GM18526 (cell line): ENCODE results near the gene ADRA2B.

ENCODE experiments used
- POLR2A ChIP-seq: IDR thresholded peaks from 3 replicates; pipeline ENCODE4 v1.6.1; 2011; ENCODE audit not compliant: insufficient read length; ENCODE audit errors: extremely low read depth

The ADRA2B gene

DNA sequence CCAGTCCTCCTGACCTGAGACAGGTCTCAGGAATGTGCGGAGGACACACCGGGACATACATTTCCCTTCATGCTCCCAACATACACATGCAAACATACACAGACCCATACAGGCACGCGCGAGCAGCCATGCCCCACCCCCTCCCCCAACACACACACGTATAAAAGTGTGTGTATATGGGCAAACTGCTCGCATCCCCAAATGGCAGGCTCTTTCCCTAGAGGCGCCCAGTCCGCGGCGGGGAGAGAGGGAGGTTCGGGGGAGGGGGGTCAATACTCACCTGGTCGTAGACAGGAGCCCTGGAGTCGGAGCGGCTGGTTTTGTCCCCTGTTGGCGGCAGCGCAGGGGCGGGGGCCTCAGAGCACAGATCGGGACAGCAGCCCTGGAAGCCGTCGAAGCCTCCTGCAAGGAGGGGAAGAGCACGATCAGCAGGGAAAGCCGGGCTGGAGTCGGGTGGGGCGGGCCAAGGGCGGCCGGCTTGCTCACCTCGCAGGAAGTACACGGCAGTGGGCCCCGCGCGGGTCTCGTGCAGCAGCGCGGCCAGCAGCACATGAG, 28.2 kb upstream of the ADRA2B start:
- peak; percentile 45 for TF ChIP-seq POLR2A

DNA sequence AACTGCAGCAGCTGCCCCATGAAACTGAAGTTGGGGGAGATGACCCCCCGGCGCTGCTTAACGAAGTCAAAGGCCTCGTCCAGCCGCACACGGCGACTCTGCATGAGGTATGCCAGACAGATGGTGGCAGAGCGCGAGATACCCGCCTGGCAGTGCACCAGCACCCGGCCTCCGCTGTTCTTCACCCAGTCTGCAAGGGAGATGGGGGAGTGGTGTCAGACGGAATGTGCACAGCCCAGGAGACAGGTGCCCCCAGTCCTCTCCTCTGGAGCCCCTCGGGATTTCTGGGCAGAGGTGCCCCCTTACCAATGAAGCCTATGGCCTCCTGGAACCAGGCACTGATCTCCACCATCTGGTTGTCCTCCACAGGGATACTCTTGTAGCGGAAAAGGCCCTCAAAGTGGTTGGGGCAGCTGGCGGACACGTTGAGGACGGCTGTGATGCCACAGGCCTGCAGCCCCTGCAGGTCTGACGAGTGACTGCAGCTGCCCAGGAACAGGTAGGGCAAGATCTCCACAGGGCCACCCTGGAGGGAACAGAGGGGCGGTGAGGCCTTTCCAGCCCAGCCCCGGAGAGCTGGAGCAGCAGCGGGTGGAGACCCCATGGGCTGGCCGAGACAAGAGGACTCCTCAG, 27.6 kb upstream of the ADRA2B start:
- TF ChIP-seq POLR2A = no peak

DNA sequence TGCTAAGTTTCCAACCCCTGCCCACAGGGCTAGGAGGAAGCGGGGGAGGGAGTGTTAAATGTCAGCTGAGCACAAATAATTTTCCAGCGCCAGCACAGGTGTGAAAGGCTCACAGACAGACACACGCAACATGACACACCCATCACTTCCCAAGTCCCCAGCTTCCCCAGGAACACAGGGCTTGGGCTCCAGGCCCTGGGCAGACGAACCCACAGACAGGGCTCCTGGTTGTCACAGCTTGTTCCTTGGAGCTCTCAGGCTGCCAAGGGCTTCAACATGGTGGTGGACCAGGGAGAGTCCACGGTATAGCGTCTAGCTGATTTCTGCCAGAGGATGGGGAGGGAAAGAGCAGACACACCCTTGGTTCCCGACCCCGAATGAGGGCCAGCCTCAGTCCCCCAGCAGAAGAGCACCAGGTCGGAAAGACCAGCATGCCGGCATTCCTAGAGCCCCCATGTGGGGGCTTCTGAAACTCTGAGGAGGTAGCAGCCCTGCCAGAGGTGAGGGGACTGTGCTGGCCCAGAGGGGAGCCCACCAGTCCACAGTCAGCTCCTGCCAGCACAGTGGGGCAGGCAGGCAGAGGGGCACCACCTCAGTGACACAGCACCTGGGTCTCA, 27.0 kb upstream of the ADRA2B start:
- TF ChIP-seq POLR2A = peak; percentile 33

DNA sequence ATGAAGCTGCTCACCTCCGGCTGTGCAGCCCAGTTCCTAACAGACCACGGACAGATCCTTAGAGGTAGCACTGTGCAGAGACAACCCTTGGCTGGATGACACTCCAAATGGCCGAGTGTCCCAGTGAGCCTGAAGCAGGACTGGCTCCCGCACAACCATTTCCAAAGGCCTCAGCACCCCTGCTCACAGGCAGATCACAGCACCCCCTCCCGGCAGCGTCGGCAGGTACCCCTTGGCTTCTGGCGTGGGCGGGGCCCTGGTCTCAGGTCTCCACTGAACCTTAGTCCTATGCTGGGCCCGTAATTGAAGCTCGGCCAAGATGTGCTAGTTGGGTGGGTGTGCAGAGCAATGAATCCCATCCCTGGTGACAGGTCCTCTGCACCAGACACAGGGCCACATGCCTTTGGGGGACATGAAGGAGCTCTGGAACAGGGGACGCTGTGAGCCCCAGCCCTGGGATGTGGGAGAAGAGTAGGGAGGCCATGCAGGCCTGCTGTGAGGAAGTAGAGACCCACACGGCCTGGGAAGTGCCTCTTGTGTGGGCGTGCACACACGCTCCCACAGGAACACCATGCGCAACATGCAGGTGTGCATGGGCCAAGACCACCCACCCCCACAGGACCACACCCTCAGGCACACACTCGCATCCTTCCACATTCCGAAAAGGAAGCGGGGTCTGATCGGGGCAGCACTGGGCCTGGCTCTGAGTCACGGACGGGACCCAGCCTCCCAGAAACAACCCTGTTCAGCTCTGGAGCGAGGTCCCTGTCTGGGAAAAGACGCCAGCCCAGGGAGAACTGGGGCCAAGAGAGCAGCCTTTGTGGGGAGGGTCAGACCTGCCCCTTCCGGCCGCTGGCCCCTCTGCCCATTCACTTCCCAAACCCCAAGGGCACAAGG, 26.1 kb upstream of the ADRA2B start:
- TF ChIP-seq POLR2A = no peak

DNA sequence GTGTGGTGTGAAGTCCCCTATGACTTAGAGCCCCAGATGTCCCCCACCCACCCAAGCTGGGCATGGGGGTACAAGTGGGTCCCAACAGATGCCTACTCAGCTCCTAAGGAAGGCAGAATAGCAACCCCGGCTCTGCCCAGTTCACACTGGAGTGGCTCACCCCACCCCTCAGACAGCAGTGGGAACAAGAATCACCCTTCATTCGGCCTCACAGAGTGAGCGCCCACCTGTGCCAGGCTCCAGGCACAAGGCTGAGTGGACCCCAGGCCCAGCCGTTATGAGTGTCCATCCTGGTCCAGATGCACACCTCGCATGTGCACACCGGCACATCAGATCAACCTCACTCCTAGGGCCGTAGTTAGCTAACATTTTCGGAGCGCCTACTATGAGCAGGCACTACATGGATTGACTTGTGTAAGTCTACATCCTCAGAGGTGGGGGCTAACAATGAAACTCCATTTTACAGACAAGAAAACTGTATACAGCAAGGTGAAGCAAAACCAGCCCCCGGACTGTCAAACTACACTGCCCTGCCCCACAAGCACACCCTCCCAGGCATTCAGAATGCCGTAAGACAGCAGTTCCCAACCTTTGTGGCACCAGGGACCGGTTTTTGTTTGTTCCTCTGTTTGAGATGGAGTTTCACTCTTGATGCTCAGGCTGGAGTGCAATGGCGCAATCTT, 24.7 kb upstream of the ADRA2B start:
- peak; percentile 26 for TF ChIP-seq POLR2A

DNA sequence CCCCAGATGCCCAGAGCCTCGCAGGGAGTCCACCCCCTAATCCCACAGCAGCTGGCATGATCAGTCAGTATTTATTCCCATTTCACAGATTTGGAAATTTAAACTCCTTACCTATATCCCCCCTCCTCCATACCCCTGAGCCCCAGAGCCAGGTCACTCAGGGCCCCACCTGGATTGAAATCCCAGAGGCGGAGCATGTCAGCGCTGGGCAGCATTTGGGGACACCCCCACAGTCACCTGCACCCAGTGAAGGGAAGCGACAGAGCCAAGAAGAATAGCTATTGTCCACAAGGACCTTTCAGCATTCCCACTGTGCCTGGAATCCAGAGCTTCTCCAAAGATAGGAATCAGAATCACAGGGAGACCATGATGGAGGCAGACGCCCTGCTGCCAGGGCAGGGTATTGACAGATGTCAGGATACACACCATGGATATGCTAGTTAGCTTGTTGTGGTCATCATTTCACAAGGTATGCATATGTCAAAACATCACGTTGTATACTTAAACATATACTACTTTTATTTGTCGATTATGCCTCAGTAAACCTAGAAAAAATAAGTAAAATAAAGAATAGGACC, 22.9 kb upstream of the ADRA2B start:
- no peak for TF ChIP-seq POLR2A

DNA sequence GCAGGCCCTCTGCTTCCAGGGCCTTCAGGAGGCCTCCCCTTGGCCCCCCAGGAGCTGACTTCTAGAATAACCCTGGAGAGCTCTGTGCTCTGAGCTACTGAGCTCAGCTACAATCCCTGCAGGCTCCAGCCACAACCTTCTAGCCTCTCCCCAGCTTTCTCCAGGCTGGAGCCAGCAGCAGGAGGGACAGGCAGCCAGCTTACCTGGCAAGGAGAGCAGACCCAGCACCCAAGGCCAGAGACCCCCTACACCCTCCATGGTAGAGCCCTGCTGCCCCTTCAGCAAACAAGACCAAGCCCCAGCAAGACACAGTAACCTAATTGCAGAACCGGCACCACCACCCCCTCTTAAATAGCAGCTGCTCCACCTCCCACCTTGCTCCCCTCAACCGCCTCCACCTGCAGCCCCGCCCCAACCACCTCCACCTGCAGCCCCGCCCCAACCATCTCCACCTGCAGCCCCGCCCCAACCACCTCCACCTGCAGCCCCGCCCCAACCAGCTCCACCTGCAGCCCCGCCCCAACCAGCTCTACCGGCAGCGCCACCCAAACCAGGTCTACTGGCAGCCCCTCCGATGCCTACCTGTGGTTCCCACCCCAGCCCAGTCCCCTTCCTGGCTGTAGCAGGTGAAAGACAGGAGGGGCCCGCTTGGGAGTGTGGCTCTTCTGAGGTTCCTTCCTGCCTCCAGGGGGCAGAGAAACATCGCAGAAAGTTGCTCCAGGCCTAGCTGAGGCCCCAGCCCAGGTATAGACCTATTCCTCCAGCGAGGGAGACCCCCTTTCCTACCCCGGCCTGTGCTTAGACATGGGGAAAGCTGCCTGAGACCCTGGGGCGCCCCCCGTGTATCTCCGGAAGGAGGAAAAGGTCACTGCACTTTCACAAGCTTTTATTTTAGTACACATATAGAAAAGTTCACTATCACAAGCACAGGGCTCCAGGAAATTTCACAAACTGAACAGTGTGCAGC, 22.1 kb upstream of the ADRA2B start, which contains the start of gene ASTL:
Gene ASTL (minus strand): TSS at position 324 of the 967 bp plus-strand sequence. CDS start 66 bp downstream, at position 258.
- peak; percentile 11 for TF ChIP-seq POLR2A

DNA sequence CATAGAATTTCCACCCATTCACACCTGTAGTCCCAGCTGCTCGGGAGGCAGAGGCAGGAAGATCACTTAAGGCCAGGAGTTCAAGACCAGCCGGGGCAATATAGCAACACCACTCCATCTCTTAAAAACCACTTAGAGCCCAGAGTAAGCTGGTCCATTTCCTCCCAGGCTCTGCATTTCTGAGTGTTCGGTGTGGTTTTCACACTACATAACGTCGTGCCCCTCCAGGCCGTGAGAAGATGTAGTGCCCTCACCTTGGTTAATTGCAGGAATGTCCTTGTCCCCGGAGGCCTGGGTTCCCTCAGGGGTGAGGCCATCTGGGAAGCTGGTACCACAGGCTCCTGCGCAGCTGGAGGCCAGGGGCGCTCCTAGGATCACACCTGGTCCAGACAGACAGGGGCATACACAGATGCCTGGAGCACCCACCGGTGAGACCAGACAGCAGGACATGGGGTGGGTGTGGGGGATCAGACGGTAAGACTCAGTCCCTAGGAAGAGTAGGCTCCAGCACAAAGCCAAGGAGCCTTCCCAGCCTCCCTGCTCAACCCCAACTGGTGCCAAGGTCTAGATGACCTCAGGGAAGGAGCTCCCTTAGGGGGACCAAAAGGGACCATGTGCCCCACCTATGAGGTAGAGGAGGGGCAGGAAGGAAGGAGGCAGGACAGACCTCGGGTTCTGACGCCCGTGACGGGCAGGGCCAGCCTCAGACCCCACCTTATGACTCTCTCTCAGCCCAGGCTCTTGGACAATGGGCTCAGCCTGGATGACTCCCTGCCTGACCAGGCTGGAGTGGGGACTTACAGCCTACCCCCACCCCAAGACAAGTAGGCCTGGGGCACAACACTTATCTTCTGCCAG, 21.2 kb upstream of the ADRA2B start:
- no peak for TF ChIP-seq POLR2A

DNA sequence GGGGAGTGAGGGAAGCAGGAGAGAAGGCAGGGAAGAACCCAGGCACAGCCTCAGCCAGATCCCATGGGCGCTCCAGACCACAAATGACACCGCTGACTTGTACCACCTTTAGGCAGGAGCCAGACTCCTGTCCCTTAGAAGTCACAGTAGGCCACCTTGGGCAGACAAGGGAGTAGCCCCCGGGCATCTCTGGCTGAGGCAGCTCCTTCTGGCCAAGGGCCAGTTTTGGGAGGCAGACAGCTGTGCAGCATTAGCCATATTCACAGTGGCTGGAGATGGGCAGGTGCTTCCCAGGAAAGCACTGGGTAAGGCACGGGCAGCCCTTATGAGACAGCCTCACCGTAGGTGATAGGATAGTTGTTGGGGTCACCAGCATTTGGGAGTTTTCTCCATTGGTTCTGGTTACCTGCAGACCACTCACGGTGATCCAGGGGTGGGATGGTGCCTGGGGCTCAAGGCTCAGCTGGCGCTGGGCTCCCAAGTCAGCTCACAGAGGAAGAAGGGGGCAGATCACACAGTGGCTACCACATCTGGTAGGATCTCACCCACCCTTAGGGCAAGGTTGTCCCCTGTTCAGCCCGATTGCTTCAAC, 19.9 kb upstream of the ADRA2B start:
- TF ChIP-seq POLR2A = no peak

DNA sequence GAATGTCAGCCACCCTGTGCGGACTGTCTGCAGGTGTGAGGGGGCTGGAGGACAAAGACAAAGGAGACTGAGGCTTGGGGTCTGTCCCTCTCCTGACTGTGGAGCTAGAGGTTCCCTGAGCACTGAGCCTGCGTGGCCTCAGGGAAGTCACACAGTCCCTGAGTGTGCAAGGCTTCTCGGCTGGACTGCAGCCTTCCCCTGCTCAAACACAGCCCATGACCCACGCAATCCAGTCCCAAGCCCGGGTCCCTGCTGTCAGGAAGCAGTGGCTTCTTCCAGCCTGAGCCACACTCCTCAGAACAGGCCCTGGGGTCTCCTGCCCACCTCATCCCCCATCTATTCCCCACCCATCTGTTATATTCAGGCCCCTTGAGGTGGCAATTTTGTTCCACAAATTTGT, 19.2 kb upstream of the ADRA2B start:
- no peak for TF ChIP-seq POLR2A

DNA sequence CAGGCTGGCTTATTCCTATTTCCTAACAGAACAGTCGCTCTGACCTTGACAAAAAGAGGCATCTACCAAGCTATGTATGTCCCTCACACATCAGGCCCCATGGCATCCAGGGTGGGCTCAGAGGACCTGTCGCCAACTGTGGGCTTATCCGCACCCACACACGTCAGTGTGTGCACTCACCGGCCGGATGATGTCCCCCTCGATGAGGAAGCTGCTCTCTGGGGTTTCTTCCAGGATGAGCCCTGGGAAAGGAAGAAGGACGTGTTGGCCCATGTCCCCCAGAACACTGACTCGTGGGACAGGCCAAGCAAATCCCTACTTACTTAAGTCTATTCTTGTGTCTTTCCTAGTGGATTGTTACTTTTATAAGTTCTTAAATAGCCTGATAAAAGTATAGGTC, 18.8 kb upstream of the ADRA2B start:
- TF ChIP-seq POLR2A = no peak

DNA sequence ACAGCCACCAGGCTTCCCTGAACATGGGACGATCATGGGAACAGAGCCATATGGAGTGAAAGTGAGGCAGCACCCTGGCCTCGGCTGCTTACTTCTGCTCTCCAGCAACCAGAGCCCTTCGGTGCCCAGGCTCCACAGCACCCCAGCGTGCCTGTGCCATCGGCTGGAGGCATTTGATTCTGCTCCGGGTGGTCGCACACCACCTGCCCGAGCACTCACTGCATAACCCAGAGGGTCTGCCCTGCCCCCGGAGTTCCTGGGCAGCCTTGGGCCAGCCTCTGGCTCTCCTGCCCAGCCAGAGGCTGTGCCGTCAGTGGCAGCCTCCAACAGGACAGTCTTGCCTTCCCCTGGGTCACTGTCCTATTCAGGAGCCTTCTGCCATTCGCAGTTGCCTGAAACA, 18.1 kb upstream of the ADRA2B start:
- TF ChIP-seq POLR2A = no peak
